Activated B cell treated with CpG ODN at 0.5 μM for 24 hours (primary cell): ENCODE results near the gene MAP1B. TPM values are rescaled to one million over a fixed set of nuclear protein-coding genes. Genes with fewer than 3 reads are reported as not detected.

Experiments
- ATAC-seq: fragments of 200-7000 bp; cut with Tn5 transposase; one replicate; pipeline ENCODE4 v1.10.0; 2021; ENCODE audit warnings: low read depth, mild to moderate bottlenecking, moderate library complexity
- CTCF ChIA-PET: fragments of 350-600 bp; sonication (Branson Sonifier 250); formaldehyde crosslinking; loops from one replicate; lab custom pipeline; 2021; ENCODE audit warnings: antibody characterized with exemption; lab: Charles Lee
- POLR2A ChIA-PET: fragments of 350-600 bp; sonication (Branson Sonifier 250); formaldehyde crosslinking; loops from one replicate; lab custom pipeline; 2021; ENCODE audit warnings: antibody characterized with exemption; lab: Charles Lee
- DNase-seq: peaks from one replicate; pipeline ENCODE4 v3.0.0; 2022
- H3K27ac Mint-ChIP-seq: one replicate; pipeline ENCODE4 v1.8.0; 2020; ENCODE audit warnings: mixed read lengths
- H3K27me3 Mint-ChIP-seq: one replicate; pipeline ENCODE4 v1.8.0; 2021; ENCODE audit warnings: mixed read lengths
- H3K36me3 Mint-ChIP-seq: one replicate; pipeline ENCODE4 v1.8.0; 2021; ENCODE audit warnings: low read depth, mixed read lengths
- H3K4me1 Mint-ChIP-seq: one replicate; pipeline ENCODE4 v1.8.0; 2021; ENCODE audit warnings: mixed read lengths
- H3K4me3 Mint-ChIP-seq: one replicate; pipeline ENCODE4 v1.8.0; 2020; ENCODE audit warnings: mild to moderate bottlenecking, mixed read lengths
- H3K9me3 Mint-ChIP-seq: one replicate; pipeline ENCODE4 v1.8.0; 2020; ENCODE audit warnings: mixed read lengths
- CTCF ChIP-seq: fragments of 200-600 bp; IDR thresholded peaks from one replicate; pipeline ENCODE4 v1.8.0; 2022; ENCODE audit warnings: antibody characterized with exemption, mild to moderate bottlenecking
- intact Hi-C: fragments of 100-400 bp; cut with micrococcal nuclease; formaldehyde crosslinking; loops from one replicate; pipeline ENCODE4 v1.15.1; 2024
- total RNA-seq: library from RNA; stranded (reverse); gene quantifications from 2 replicates; pipeline ENCODE4 v1.2.3, GENCODE V29; 2022

Gene MAP1B
- total RNA-seq, 1 donor from 2014 or later, result 0.09 TPM

- no peak overlapping the region for H3K4me3 Mint-ChIP-seq
- no peaks in the 10 kb centered on the region for H3K9me3 Mint-ChIP-seq
- intact Hi-C loops, result no loop called here
- ChIA-PET CTCF (no interaction called here), POLR2A (no interaction called here)
- TF ChIP-seq CTCF, result no peak
- no peak overlapping the region for H3K27ac Mint-ChIP-seq
- ATAC-seq (no peak), DNase-seq (no peak)
- H3K36me3 Mint-ChIP-seq, result peaks cover 3% of the 10 kb centered on the region
- H3K27me3 Mint-ChIP-seq, result no peaks in the 10 kb centered on the region
- no peaks in the 10 kb centered on the region for H3K4me1 Mint-ChIP-seq
Observed at GRCh38 chr5:72204946-72205345, 97.7 kb downstream of the MAP1B start.

GRCh38 chr5:72205431-72206009, 98.2 kb downstream of the MAP1B start:
- no peak for DNase-seq
- POLR2A ChIA-PET, result no interaction called here
- Mint-ChIP-seq H3K4me1 (no peaks in the 10 kb centered on the region), H3K9me3 (no peaks in the 10 kb centered on the region), H3K27ac (no peak overlapping the region), H3K4me3 (no peak overlapping the region), H3K27me3 (no peaks in the 10 kb centered on the region), H3K36me3 (peaks cover 3% of the 10 kb centered on the region)
- CTCF ChIA-PET, result no interaction called here
- intact Hi-C loops, result no loop called here
- no peak for TF ChIP-seq CTCF
- ATAC-seq, result no peak

- Mint-ChIP-seq H3K4me3 (no peak overlapping the region), H3K27me3 (no peaks in the 10 kb centered on the region), H3K27ac (no peak overlapping the region), H3K36me3 (peaks cover 3% of the 10 kb centered on the region), H3K9me3 (no peaks in the 10 kb centered on the region), H3K4me1 (no peaks in the 10 kb centered on the region)
- DNase-seq, result no peak
- ChIA-PET CTCF (no interaction called here), POLR2A (no interaction called here)
- intact Hi-C loops, result no loop called here
- TF ChIP-seq CTCF, result no peak
- no peak for ATAC-seq
Observed at GRCh38 chr5:72206160-72206559, 98.9 kb downstream of the MAP1B start.

GRCh38 chr5:72206994-72207393, 99.7 kb downstream of the MAP1B start:
- CTCF ChIA-PET, result no interaction called here
- intact Hi-C loops, result no loop called here
- no peaks in the 10 kb centered on the region for H3K27me3 Mint-ChIP-seq
- H3K4me3 Mint-ChIP-seq, result no peak overlapping the region
- no peaks in the 10 kb centered on the region for H3K4me1 Mint-ChIP-seq
- no peak overlapping the region for H3K27ac Mint-ChIP-seq
- no peak for TF ChIP-seq CTCF
- H3K9me3 Mint-ChIP-seq, result no peaks in the 10 kb centered on the region
- ATAC-seq (no peak), DNase-seq (no peak)
- peaks cover 3% of the 10 kb centered on the region for H3K36me3 Mint-ChIP-seq
- POLR2A ChIA-PET, result no interaction called here

GRCh38 chr5:72208324-72208926, 101.2 kb downstream of the MAP1B start:
- DNase-seq (no peak), ATAC-seq (no peak)
- intact Hi-C loops, result no loop called here
- Mint-ChIP-seq H3K4me3 (no peak overlapping the region), H3K36me3 (peaks cover 3% of the 10 kb centered on the region), H3K9me3 (no peaks in the 10 kb centered on the region), H3K27ac (no peak overlapping the region), H3K27me3 (no peaks in the 10 kb centered on the region), H3K4me1 (no peaks in the 10 kb centered on the region)
- POLR2A ChIA-PET, result interaction anchor here (0.7 kb wide), 1 partner anchor 17 kb away, joined by 4 read pairs; no protein-coding TSS in a partner anchor
- CTCF ChIA-PET, result no interaction called here
- TF ChIP-seq CTCF, result no peak
